SK-N-SH (cell line): ENCODE results near the gene GPAT3. TPM values are rescaled to one million over a fixed set of nuclear protein-coding genes. Genes with fewer than 3 reads are reported as not detected.
A peak's percentile ranks its signal among the peaks of the same experiment; 100 is the strongest.

ENCODE experiments used
- CTCF ChIA-PET: fragments of 300-600, 350-600 bp; formaldehyde crosslinking; extraction: SDS; loops from one replicate; lab custom pipeline; 2021; lab: Yijun Ruan, JAX
- POLR2A ChIA-PET: fragments of 350-600 bp; sonication (Branson Sonifier 250); formaldehyde crosslinking; extraction: SDS; loops from one replicate; lab custom pipeline; 2020; ENCODE audit warnings: antibody characterized with exemption, inconsistent platforms; lab: Yijun Ruan, JAX
- DNase-seq: peaks from one replicate; pipeline ENCODE4 v3.0.0; 2012
- H2AFZ ChIP-seq: fragments of 200-600 bp; sonication (generic); 2 replicates; pipeline ENCODE4 v1.8.1; 2016; ENCODE audit warnings: antibody characterized with exemption, mild to moderate bottlenecking, low read depth
- H3F3A ChIP-seq: fragments of 200-600 bp; sonication (generic); replicated peaks from 2 replicates; pipeline ENCODE3; 2016; ENCODE audit warnings: antibody characterized with exemption, mild to moderate bottlenecking; ENCODE audit not compliant: insufficient read depth
- H3K27ac ChIP-seq, 2 experiments: fragments of 200-500 bp in 1 of 2; fragments of 200-600 bp in 1 of 2; sonication (Bioruptor generic) in 1 of 2; sonication (generic), shearing (Covaris generic) in 1 of 2; 2 replicates each; pipeline versions ENCODE4 v1.5.1 to v1.6.1; 2014 to 2016; ENCODE audit warnings: low read depth in 2 of 2, inconsistent platforms in 1 of 2, low read length in 1 of 2, mild to moderate bottlenecking in 1 of 2, mixed read lengths in 1 of 2
- H3K27me3 ChIP-seq: fragments of 200-600 bp; sonication (generic), shearing (Covaris generic); 2 replicates; pipeline ENCODE4 v1.6.1; 2016; ENCODE audit warnings: mixed run types; ENCODE audit not compliant: insufficient read depth
- H3K36me3 ChIP-seq, 2 experiments: fragments of 200-500 bp in 1 of 2; fragments of 200-600 bp in 1 of 2; sonication (Bioruptor generic) in 1 of 2; sonication (generic) in 1 of 2; replicated peaks in 1 of 2; 2 replicates each; pipeline versions ENCODE3 to v1.5.1; 2014 to 2016; ENCODE audit warnings: low read length in 1 of 2, mild to moderate bottlenecking in 1 of 2; ENCODE audit not compliant: insufficient read depth in 2 of 2, control insufficient read depth in 1 of 2
- H3K4me1 ChIP-seq, 2 experiments: fragments of 200-500 bp in 1 of 2; fragments of 200-600 bp in 1 of 2; sonication (Bioruptor generic) in 1 of 2; sonication (generic), shearing (Covaris generic) in 1 of 2; 2 replicates each; pipeline versions ENCODE4 v1.5.1 to v1.6.1; 2014 to 2016; ENCODE audit warnings: low read depth in 1 of 2, low read length in 1 of 2, mixed run types in 1 of 2; ENCODE audit not compliant: insufficient read depth in 2 of 2, control insufficient read depth in 1 of 2
- H3K4me2 ChIP-seq: fragments of 200-600 bp; sonication (generic), shearing (Covaris generic); 2 replicates; pipeline ENCODE4 v1.6.1; 2017; ENCODE audit warnings: mixed run types
- H3K4me3 ChIP-seq, 2 experiments: fragments of 200-500 bp in 1 of 2; fragments of 200-600 bp in 1 of 2; sonication (Bioruptor generic) in 1 of 2; sonication (generic), shearing (Covaris generic) in 1 of 2; 2 replicates each; pipeline versions ENCODE4 v1.5.1 to v1.8.1; 2014 to 2016; ENCODE audit warnings: low read depth in 2 of 2, inconsistent platforms in 1 of 2, low read length in 1 of 2, mild to moderate bottlenecking in 1 of 2, mixed read lengths in 1 of 2, moderate library complexity in 1 of 2
- H3K79me2 ChIP-seq: fragments of 200-600 bp; sonication (generic); 2 replicates; pipeline ENCODE4 v1.8.1; 2017; ENCODE audit warnings: mild to moderate bottlenecking; ENCODE audit not compliant: insufficient read depth
- H3K9ac ChIP-seq: fragments of 200-600 bp; sonication (generic); 2 replicates; pipeline ENCODE4 v1.6.1; 2017; ENCODE audit warnings: mixed run types
- H3K9me2 ChIP-seq: fragments of 200-600 bp; sonication (generic); 2 replicates; pipeline ENCODE4 v1.6.1; 2017; ENCODE audit warnings: mixed run types
- H3K9me3 ChIP-seq: fragments of 200-600 bp; sonication (generic); 2 replicates; pipeline ENCODE4 v1.6.1; 2017; ENCODE audit warnings: mixed run types, mild to moderate bottlenecking, moderate library complexity
- H4K20me1 ChIP-seq: fragments of 200-600 bp; sonication (generic); 2 replicates; pipeline ENCODE4 v1.6.1; 2017; ENCODE audit warnings: mild to moderate bottlenecking, mixed run types; ENCODE audit not compliant: insufficient read depth
- ELF1 ChIP-seq: IDR thresholded peaks from 2 replicates; pipeline ENCODE4 v1.4.0; 2012
- EP300 ChIP-seq, 2 experiments: IDR thresholded peaks; 2 replicates each; pipeline versions ENCODE4 v1.4.0 to v1.6.1; 2012; ENCODE audit warnings: borderline replicate concordance in 1 of 2, low read depth in 1 of 2, low read length in 1 of 2
- EZH2phosphoT487 ChIP-seq: fragments of 200-600 bp; sonication (generic); IDR thresholded peaks from 2 replicates; pipeline ENCODE4 v1.6.1; 2017; ENCODE audit warnings: low read depth, mixed run types, mild to moderate bottlenecking, antibody characterized with exemption, moderate library complexity, borderline replicate concordance
- FOXM1 ChIP-seq: IDR thresholded peaks from 2 replicates; pipeline ENCODE4 v1.4.0; 2012; ENCODE audit warnings: low read depth, mild to moderate bottlenecking
- IRF3 ChIP-seq: fragments of 150-350 bp; IDR thresholded peaks from 2 replicates; pipeline ENCODE4 v1.6.1; 2016; ENCODE audit warnings: mild to moderate bottlenecking, low read depth, low read length
- MAX ChIP-seq: IDR thresholded peaks from 2 replicates; pipeline ENCODE4 v1.4.0; 2012; ENCODE audit warnings: low read depth
- MEF2A ChIP-seq: IDR thresholded peaks from 2 replicates; pipeline ENCODE4 v1.4.0; 2012; ENCODE audit warnings: low read depth, borderline replicate concordance
- MXI1 ChIP-seq: IDR thresholded peaks from 2 replicates; pipeline ENCODE4 v1.6.1; 2012; ENCODE audit warnings: mild to moderate bottlenecking, low read depth, low read length, improper control_type of control experiment
- NFIC ChIP-seq: IDR thresholded peaks from 2 replicates; pipeline ENCODE4 v1.4.0; 2012; ENCODE audit warnings: borderline replicate concordance
- NRF1 ChIP-seq: IDR thresholded peaks from 2 replicates; pipeline ENCODE4 v1.6.1; 2012; ENCODE audit warnings: low read depth, mild to moderate bottlenecking, low read length
- PBX3 ChIP-seq: IDR thresholded peaks from 2 replicates; pipeline ENCODE4; 2012
- RAD21 ChIP-seq: IDR thresholded peaks from 2 replicates; pipeline ENCODE4 v1.6.1; 2012; ENCODE audit warnings: mild to moderate bottlenecking, low read length
- RCOR1 ChIP-seq: fragments of 150-350 bp; IDR thresholded peaks from 2 replicates; pipeline ENCODE4 v1.6.1; 2017; ENCODE audit warnings: antibody characterized with exemption, low read length
- REST ChIP-seq: IDR thresholded peaks from 2 replicates; pipeline ENCODE4 v1.6.1; 2012; ENCODE audit warnings: mild to moderate bottlenecking, low read depth, low read length, moderate library complexity
- RXRA ChIP-seq: IDR thresholded peaks from 2 replicates; pipeline ENCODE4 v1.4.0; 2012; ENCODE audit warnings: low read depth, mild to moderate bottlenecking, borderline replicate concordance
- SMC3 ChIP-seq: IDR thresholded peaks from 2 replicates; pipeline ENCODE4 v1.6.1; 2012; ENCODE audit warnings: low read depth, low read length, improper control_type of control experiment
- TCF12 ChIP-seq: IDR thresholded peaks from 2 replicates; pipeline ENCODE4 v1.4.0; 2012
- TEAD4 ChIP-seq: IDR thresholded peaks from 2 replicates; pipeline ENCODE4 v1.4.0; 2012; ENCODE audit warnings: mild to moderate bottlenecking, borderline replicate concordance; ENCODE audit not compliant: insufficient read depth
- USF2 ChIP-seq: fragments of 150-350 bp; IDR thresholded peaks from 2 replicates; pipeline ENCODE4 v1.6.1; 2017; ENCODE audit warnings: antibody characterized with exemption, low read length, low read depth, borderline replicate concordance
- WGBS: methylation state at CpG from one replicate; pipeline ENCODE4 v1.1.6; 2017; ENCODE audit warnings: low lambda C conversion rate; 5-methylcytosine and 5-hydroxymethylcytosine counted together
- polyA plus RNA-seq, 3 experiments: library from polyadenylated mRNA; depleted of rRNA; stranded (reverse); fragments of >200 nt; gene quantifications; 2 replicates each; pipeline ENCODE4 v1.2.3, GENCODE V29; 2012

Gene GPAT3
- polyA plus RNA-seq, 1 of the 3 experiments (the other 2 are of a cell fraction), result 0.02 TPM

- Histone ChIP-seq H3K9me2 (no peaks in the 10 kb centered on the region), H3K9ac (no peak overlapping the region), H3K79me2 (no peaks in the 10 kb centered on the region), H3K9me3 (no peaks in the 10 kb centered on the region), H4K20me1 (no peaks in the 10 kb centered on the region), H2AFZ (no peak overlapping the region), H3F3A (no peaks in the 10 kb centered on the region), H3K4me1 (no peaks in the 10 kb centered on the region), H3K4me2 (no peak overlapping the region), H3K36me3 (no peaks in the 10 kb centered on the region), H3K27ac (no peak overlapping the region), H3K4me3 (no peak overlapping the region), H3K27me3 (peaks cover 16% of the 10 kb centered on the region; the same call in 1 of the 2 replicates)
- POLR2A ChIA-PET, result no interaction called here
- DNase-seq, result no peak
- TF ChIP-seq IRF3 (no peak), TEAD4 (no peak), RCOR1 (no peak), USF2 (no peak), MEF2A (no peak), MAX (no peak), EP300 (IDR thresholded peaks at IDR 0.05; ENCODE audit: borderline replicate concordance in 1 of 2, low read depth in 1 of 2, low read length in 1 of 2) (no peak), NFIC (no peak), PBX3 (no peak), SMC3 (no peak)
- 70% methylated on average over 8 of the region's 8 CpGs for WGBS
- CTCF ChIA-PET, result no interaction called here
Measured at GRCh38 chr4:83636930-83637329, 101.0 kb downstream of the GPAT3 start.

GRCh38 chr4:83639849-83640493 lies 104.1 kb downstream of the GPAT3 start:
- H3K27me3 ChIP-seq, result peaks cover 33% of the 10 kb centered on the region
- H3K9me2 ChIP-seq, result no peaks in the 10 kb centered on the region
- no peaks in the 10 kb centered on the region for H3K36me3 ChIP-seq
- POLR2A ChIA-PET, result no interaction called here
- no peaks in the 10 kb centered on the region for H3K79me2 ChIP-seq
- no peaks in the 10 kb centered on the region for H4K20me1 ChIP-seq
- H3K9ac ChIP-seq, result no peak overlapping the region
- no peaks in the 10 kb centered on the region for H3F3A ChIP-seq
- 21% methylated on average over 5 of the region's 5 CpGs for WGBS
- peak; percentile 47 for DNase-seq
- no peak overlapping the region for H3K27ac ChIP-seq
- H3K4me3 ChIP-seq, result peak overlapping the region in 1 of 2 experiments; percentile 28; a peak in 1 of 4 replicates
- no peaks in the 10 kb centered on the region for H3K4me1 ChIP-seq
- CTCF ChIA-PET, result interaction anchor here (0.7 to 1.5 kb wide), 6 partner anchors 9 to 147 kb away, joined by 3 to 9 read pairs (median 4); no protein-coding TSS in a partner anchor
- H3K4me2 ChIP-seq, result no peak overlapping the region
- H2AFZ ChIP-seq, result no peak overlapping the region; the same call in 1 of the 2 replicates
- H3K9me3 ChIP-seq, result no peaks in the 10 kb centered on the region
- no peak for TF ChIP-seq EZH2phosphoT487
- TF ChIP-seq FOXM1, result no peak
- TF ChIP-seq ELF1, result no peak
- no peak for TF ChIP-seq REST
- TF ChIP-seq RCOR1, result no peak
- TF ChIP-seq TCF12, result no peak
- TF ChIP-seq SMC3, result peak; percentile 79
- peak; percentile 86 for TF ChIP-seq RAD21
- no peak for TF ChIP-seq MXI1
- no peak for TF ChIP-seq EP300 (IDR thresholded peaks at IDR 0.05; ENCODE audit: borderline replicate concordance in 1 of 2, low read depth in 1 of 2, low read length in 1 of 2)
- no peak for TF ChIP-seq NRF1
- TF ChIP-seq RXRA, result no peak
